ENCODE data around the gene FOXD4L6.
"Not testable (repeated sequence)": the region's sequence is repeated elsewhere in the genome, so short reads cannot be mapped to it uniquely, and the experiment has no call there.

FOXD4L6 gene

DNA sequence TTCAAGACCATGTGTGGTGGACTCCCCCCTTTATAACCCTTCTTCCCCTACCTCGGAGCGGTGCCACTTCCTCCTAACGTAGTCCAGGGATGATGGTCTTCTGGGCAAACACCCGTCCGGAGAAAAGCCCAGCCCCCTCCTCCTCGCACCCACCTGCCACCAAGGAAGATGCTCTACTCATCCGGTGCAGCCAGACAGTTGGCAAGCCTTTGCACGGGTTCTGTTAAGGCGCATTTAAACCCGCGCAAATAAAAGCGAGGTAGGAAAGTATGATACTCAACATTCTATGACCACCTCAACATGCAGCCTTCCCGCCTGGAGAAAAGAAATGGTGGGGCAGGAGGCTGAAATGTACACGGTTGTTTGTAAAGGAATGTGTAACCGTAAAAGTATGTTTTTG, at the start of gene FOXD4L6:
TSS of gene FOXD4L6 (minus strand) at position 101 of the 400 bp plus-strand sequence. CDS start 298 bp downstream, outside the sequence.
- not testable (repeated sequence) for H3K4me3 ChIP-seq (ENCODE audit: low read depth in 1 of 2, low read length in 1 of 2); H3K4me1 ChIP-seq (ENCODE audit: control insufficient read depth in 1 of 2, insufficient read depth in 1 of 2, low read depth in 1 of 2, low read length in 1 of 2); H3K9me3 ChIP-seq; H3K36me3 ChIP-seq; H3K27ac ChIP-seq
- peaks cover 23% of the 10 kb centered on the region for H3K27me3 ChIP-seq

DNA sequence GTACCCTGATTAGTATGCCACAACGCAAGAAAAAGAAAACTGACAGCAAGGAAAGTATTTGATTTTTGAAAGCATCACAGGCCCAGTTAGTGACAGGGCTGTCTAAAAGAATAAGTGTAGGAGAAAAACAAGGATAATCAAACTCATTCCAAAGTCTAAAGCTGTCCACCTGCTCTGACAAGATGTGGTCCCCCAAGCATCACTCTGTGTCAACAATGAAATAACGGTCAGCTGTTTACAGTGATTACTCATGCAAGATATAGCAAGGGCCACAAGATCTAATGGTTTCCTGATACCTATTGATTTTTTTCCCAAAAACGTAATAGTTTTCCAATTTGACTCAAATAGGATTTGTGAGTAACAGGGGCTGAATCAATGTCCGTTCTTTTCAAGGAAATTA, 46.5 kb upstream of the FOXD4L6 start:
- H3K27ac ChIP-seq; H3K4me3 ChIP-seq (ENCODE audit: low read depth in 1 of 2, low read length in 1 of 2); H3K9me3 ChIP-seq; H3K27me3 ChIP-seq; H3K36me3 ChIP-seq; H3K4me1 ChIP-seq (ENCODE audit: control insufficient read depth in 1 of 2, insufficient read depth in 1 of 2, low read depth in 1 of 2, low read length in 1 of 2): not testable (repeated sequence)

DNA sequence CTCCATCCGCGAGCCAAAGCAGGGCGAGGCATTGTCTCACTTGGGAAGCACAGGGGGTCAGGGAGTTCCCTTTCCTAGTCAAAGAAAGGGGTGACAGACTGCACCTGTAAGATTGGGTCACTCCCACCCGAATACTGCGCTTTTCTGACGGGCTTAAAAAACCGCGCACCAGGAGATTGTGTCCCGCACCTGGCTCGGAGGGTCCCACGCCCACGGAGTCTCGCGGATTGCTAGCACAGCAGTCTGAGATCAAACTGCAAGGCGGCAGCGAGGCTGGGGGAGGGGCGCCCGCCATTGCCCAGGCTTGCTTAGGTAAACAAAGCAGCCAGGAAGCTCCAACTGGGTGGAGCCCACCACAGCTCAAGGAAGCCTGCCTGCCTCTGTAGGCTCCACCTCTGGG, 21.6 kb upstream of the FOXD4L6 start:
- H3K27ac ChIP-seq; H3K9me3 ChIP-seq; H3K36me3 ChIP-seq; H3K4me1 ChIP-seq (ENCODE audit: control insufficient read depth in 1 of 2, insufficient read depth in 1 of 2, low read depth in 1 of 2, low read length in 1 of 2); H3K4me3 ChIP-seq (ENCODE audit: low read depth in 1 of 2, low read length in 1 of 2); H3K27me3 ChIP-seq: not testable (repeated sequence)

DNA sequence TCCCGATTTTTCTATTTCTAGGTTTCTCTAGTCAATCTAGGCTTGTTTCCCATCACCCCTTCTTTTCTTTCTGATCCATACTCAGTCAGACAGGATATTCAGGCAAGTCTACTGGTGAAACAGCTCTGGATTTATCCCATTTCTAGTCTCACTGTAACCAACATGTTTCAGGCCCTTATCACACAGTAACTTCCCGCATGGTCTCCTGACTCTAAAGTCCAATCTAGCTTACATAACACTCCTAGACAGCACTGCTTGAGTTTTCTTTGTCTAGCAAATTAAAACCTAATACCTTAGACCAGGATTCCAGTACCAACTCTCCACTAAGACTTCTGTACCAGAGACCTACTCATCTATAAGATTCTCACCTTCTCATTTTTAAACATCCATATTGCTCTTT, 13.4 kb upstream of the FOXD4L6 start:
- not testable (repeated sequence) for H3K4me3 ChIP-seq (ENCODE audit: low read depth in 1 of 2, low read length in 1 of 2); H3K9me3 ChIP-seq; H3K4me1 ChIP-seq (ENCODE audit: control insufficient read depth in 1 of 2, insufficient read depth in 1 of 2, low read depth in 1 of 2, low read length in 1 of 2); H3K36me3 ChIP-seq; H3K27ac ChIP-seq; H3K27me3 ChIP-seq

DNA sequence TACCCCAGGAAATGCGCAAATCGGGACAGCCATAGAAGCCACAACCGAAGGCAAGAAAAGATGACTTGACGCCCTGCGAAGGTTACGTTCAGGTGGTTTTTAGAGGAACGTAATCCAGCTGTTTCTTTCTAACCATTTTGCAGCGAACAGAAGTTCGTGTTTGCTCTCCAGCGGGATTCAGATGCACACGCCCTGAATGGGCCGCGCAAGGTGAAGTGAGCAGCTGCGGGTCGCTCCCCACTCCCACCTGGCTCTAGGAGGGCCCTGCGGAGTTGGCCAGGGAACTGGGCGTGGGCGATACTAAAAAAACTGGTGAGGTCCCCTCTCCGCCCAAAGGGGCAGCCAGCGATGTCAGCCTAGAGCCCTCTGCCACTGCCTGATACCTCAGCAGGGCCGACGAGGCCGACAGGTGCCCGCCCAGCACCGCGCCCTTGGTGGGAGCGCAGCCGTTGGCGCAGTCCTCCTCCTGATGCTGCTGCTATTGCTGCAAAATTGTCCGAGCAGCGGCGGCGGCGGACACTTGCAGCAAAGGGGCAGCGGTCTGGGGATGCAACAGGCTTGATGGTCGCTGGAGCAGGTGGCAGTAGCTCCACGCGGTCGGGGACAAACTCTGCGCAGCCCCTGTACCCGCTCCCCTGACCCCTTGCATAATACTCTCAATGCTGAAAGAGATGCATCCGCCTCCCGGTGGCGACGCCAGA, 1.6 kb downstream of the FOXD4L6 start:
- H3K4me1 ChIP-seq (ENCODE audit: control insufficient read depth in 1 of 2, insufficient read depth in 1 of 2, low read depth in 1 of 2, low read length in 1 of 2) = not testable (repeated sequence)

DNA sequence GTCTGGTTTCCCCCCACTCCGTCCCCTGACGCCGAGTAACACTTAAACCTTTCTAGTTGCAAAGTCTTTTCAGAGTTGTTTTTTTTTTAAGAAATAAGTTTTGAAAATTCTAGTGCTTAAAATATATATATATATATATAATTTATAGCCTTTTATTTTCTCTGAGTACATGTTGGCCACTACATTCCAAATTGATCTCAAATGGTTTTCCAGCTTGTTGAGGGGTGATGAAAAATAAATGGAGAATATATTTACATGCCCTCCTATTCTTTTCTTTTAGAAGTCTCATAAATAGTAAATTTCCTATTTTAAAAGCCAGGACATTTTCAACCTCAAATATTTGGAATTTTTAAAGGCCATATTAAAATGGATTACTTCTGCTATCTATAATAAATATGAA, 2.5 kb downstream of the FOXD4L6 start:
- not testable (repeated sequence) for H3K36me3 ChIP-seq, H3K27ac ChIP-seq

More for the DNA sequence above, 1.6 kb downstream of the FOXD4L6 start:
- not testable (repeated sequence) for H3K36me3 ChIP-seq; H3K4me3 ChIP-seq (ENCODE audit: low read depth in 1 of 2, low read length in 1 of 2); H3K27ac ChIP-seq; H3K9me3 ChIP-seq
- H3K27me3 ChIP-seq = peaks cover 27% of the 10 kb centered on the region

DNA sequence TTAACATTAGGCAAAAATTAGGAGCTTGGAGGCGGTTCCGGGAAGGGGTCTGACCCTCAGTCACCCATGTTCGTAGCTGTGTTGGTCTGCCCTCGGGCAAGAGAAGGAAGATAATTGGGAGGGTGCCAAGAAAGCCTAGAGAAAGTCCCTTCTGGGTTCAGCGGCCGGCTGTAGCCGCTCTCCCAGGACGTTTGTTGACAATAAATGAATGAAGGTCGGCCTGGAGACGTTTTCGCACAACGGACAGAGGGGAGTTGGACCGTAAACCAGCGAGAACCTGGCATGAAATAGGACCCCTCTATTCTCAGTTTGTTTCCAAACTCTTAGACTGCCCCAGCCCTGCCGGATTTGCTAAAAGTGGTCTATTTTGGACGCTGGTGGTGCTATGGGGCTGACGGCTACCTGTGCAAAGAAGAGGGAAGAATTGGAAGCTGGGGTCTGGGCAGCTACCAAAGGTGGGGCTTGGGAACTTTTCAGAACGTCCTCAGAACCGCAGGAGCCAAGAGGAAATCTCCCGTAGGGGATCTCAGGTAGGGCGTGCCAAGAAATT, 3.3 kb downstream of the FOXD4L6 start:
- H3K4me1 ChIP-seq (ENCODE audit: control insufficient read depth in 1 of 2, insufficient read depth in 1 of 2, low read depth in 1 of 2, low read length in 1 of 2); H3K27ac ChIP-seq; H3K36me3 ChIP-seq; H3K9me3 ChIP-seq; H3K4me3 ChIP-seq (ENCODE audit: low read depth in 1 of 2, low read length in 1 of 2): not testable (repeated sequence)
- peaks cover 33% of the 10 kb centered on the region for H3K27me3 ChIP-seq

More for the DNA sequence above, 2.5 kb downstream of the FOXD4L6 start:
- H3K4me1 ChIP-seq (ENCODE audit: control insufficient read depth in 1 of 2, insufficient read depth in 1 of 2, low read depth in 1 of 2, low read length in 1 of 2); H3K4me3 ChIP-seq (ENCODE audit: low read depth in 1 of 2, low read length in 1 of 2); H3K9me3 ChIP-seq: not testable (repeated sequence)
- H3K27me3 ChIP-seq = peaks cover 30% of the 10 kb centered on the region

DNA sequence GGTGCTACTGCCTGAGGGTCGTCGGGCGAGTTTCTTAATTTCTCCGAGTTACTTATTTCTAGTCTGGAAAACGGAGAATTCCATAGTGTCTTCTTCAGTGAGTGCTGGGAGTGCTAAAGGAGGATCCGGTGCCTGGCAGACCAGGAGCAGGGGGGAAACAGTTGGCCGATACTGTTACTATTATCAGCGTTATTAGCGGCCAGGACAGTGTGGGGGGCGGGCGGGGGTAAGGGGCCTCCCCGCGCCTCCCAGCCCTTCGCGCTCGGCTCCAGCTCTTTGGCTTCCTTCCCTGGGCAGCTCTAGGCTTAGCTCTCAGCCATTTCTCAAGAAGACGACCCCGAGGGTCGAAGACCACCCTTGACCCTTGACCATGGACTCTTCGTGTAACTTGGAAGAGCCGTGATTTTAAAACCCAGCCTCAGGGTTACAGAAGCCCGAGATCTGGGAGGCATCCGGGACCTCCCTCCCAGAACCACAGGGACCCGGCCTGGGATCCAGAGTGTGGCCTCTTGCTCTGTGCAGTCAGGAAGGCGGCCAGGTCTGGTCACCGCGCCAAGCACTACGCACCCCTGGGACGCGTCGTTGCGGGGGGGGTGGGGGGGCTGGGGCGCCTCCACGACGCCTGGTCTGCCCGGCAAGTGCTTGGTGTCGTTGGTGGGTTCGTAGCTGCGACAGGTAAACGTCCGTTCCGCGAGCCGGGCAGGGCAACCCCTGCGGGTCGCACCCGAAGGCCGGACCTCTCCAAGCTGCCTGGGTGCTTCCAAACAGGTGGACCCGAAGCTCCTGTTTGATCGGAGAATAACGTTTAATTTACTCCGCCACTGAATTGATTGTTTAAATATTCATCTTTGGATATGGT, 4.0 kb downstream of the FOXD4L6 start:
- peaks cover 37% of the 10 kb centered on the region for H3K27me3 ChIP-seq
- H3K4me1 ChIP-seq (ENCODE audit: control insufficient read depth in 1 of 2, insufficient read depth in 1 of 2, low read depth in 1 of 2, low read length in 1 of 2); H3K27ac ChIP-seq; H3K9me3 ChIP-seq; H3K36me3 ChIP-seq; H3K4me3 ChIP-seq (ENCODE audit: low read depth in 1 of 2, low read length in 1 of 2): not testable (repeated sequence)

DNA sequence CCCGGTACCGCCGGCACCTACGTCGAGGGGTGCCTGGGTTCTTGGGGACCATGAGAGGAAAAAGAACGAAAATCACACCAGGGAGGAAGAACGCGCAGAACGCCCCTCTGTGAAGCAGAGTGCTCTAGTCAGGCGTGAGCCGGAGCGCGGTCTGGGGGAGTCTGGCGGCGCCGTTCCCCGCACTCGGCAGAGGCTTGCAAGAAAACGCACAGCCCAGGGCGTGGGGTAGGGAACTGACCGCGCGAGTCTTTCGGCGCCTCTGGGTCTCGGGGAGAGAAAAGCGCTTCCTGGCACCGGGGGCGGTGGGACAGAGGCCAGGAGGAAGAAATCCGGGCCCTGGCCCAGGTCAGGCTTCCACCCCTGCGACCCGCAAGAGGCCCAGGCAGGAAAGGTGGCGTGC, 4.7 kb downstream of the FOXD4L6 start:
- H3K27me3 ChIP-seq = peaks cover 41% of the 10 kb centered on the region
- H3K4me1 ChIP-seq (ENCODE audit: control insufficient read depth in 1 of 2, insufficient read depth in 1 of 2, low read depth in 1 of 2, low read length in 1 of 2); H3K9me3 ChIP-seq; H3K4me3 ChIP-seq (ENCODE audit: low read depth in 1 of 2, low read length in 1 of 2); H3K36me3 ChIP-seq; H3K27ac ChIP-seq: not testable (repeated sequence)

DNA sequence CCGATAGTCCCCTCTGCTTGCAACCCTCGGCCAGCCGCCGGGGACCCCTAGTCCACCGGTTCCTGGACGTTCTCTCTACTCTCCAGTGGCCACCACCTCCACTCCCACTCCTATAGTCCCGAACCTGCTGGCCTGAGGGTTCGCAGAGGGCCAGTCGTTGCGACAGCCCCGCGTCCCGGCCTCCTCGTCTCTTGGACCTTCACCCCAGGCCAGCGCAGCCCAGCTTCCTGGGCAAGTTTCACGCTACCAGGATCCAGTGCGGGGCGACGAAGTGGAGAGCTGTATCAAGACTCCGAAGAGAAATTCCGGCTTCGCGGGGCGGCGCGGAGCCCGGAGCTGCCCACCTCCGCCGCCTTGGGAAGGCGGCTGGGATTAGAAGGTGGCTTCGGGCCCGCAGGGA, 5.1 kb downstream of the FOXD4L6 start:
- H3K4me3 ChIP-seq (ENCODE audit: low read depth in 1 of 2, low read length in 1 of 2); H3K36me3 ChIP-seq; H3K4me1 ChIP-seq (ENCODE audit: control insufficient read depth in 1 of 2, insufficient read depth in 1 of 2, low read depth in 1 of 2, low read length in 1 of 2); H3K9me3 ChIP-seq; H3K27ac ChIP-seq: not testable (repeated sequence)
- H3K27me3 ChIP-seq = peaks cover 39% of the 10 kb centered on the region

DNA sequence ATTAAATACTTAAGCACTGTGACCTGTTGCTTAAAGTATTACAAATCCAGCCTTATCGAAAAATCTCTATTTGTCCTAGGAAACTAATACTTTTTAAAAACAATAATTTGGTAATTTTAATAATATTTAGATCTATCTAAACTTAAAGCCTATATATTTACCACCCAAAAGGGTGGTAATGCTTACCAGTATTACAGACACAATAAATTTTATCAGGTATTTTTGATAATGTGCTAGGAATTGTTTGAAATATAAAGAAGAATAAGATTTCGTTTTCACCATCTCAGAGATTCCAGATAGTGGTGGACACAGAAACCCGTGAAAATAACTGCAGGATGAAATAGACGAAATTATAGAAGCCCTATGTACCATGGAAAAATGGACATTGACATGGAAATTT, 7.8 kb downstream of the FOXD4L6 start:
- not testable (repeated sequence) for H3K4me3 ChIP-seq (ENCODE audit: low read depth in 1 of 2, low read length in 1 of 2); H3K4me1 ChIP-seq (ENCODE audit: control insufficient read depth in 1 of 2, insufficient read depth in 1 of 2, low read depth in 1 of 2, low read length in 1 of 2); H3K36me3 ChIP-seq; H3K9me3 ChIP-seq; H3K27ac ChIP-seq
- peaks cover 34% of the 10 kb centered on the region for H3K27me3 ChIP-seq

DNA sequence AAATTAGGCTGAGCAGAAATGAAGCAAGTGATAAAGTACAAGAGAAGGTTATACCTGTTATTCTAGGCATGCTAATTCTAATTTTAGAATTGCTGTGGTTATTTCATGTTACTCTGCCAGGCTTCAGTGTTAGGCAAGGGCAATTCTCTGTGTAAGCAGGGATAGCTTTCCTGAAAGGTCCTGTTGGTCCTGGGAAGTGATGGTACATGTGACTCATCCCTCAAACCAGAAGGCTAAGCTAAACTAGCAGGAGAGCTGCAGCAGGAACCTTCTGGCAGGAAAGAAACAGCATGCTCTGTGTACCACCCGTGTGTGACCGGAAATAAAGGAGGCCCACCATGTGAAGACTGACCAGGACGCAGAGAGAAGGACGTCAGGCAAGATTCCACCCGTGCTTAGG, 8.8 kb downstream of the FOXD4L6 start:
- H3K36me3 ChIP-seq; H3K4me1 ChIP-seq (ENCODE audit: control insufficient read depth in 1 of 2, insufficient read depth in 1 of 2, low read depth in 1 of 2, low read length in 1 of 2); H3K9me3 ChIP-seq; H3K4me3 ChIP-seq (ENCODE audit: low read depth in 1 of 2, low read length in 1 of 2); H3K27ac ChIP-seq: not testable (repeated sequence)
- peaks cover 30% of the 10 kb centered on the region for H3K27me3 ChIP-seq

DNA sequence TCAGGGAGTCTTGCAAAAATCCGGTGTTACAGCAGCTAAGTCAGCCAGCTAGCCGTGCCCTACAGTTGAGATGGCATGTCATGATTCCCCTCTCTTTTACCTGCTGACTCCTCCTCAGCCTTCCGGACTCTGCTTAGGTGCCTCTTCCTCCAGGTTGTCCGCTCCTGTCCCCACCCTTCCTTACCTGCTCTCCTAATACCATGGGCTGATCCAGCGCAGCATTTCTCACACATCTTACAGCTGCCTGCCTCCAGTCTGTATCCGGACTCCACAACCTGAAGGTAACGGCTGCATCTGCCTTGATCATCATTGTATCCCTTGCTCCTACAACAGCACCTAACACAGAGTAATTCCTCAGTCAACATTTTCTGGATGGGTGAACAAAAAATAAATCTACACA, 9.2 kb downstream of the FOXD4L6 start:
- H3K4me3 ChIP-seq (ENCODE audit: low read depth in 1 of 2, low read length in 1 of 2); H3K9me3 ChIP-seq; H3K4me1 ChIP-seq (ENCODE audit: control insufficient read depth in 1 of 2, insufficient read depth in 1 of 2, low read depth in 1 of 2, low read length in 1 of 2); H3K36me3 ChIP-seq; H3K27ac ChIP-seq: not testable (repeated sequence)
- H3K27me3 ChIP-seq = peaks cover 27% of the 10 kb centered on the region

DNA sequence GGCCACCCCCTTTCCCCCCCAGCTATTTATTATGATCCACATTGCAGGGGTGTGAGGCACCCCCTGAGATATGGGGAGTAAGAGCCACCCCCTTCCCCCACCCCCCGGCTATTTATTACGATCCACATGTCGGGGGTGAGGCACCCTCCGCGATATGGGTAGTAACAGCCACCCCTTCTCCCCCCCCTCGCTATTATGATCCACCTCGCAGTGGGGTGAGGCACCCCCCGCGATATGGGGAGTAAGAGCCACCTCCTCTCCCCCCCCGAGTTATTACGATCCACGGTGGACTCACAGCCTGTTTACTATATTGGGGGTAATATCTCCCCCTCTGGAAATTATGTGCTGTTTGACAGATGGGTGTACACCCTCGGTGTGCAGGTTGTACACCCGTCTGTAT, 15.1 kb downstream of the FOXD4L6 start:
- H3K36me3 ChIP-seq; H3K4me1 ChIP-seq (ENCODE audit: control insufficient read depth in 1 of 2, insufficient read depth in 1 of 2, low read depth in 1 of 2, low read length in 1 of 2); H3K4me3 ChIP-seq (ENCODE audit: low read depth in 1 of 2, low read length in 1 of 2); H3K27ac ChIP-seq; H3K9me3 ChIP-seq: not testable (repeated sequence)
- peaks cover 25% of the 10 kb centered on the region for H3K27me3 ChIP-seq
